Skin of body (tissue), 2 donors: ENCODE results near the gene ARHGAP5. TPM values are rescaled to one million over a fixed set of nuclear protein-coding genes. Genes with fewer than 3 reads are reported as not detected.
"Not testable (repeated sequence)": the region's sequence is repeated elsewhere in the genome, so short reads cannot be mapped to it uniquely, and the experiment has no call there.

ENCODE experiments used
- DNase-seq: peaks from one replicate; lab custom pipeline; 2025; lab: John Stamatoyannopoulos, UW
- total RNA-seq: library from RNA; depleted of rRNA; stranded (reverse); fragments of >200 nt; gene quantifications from one replicate; pipeline ENCODE4 v1.2.3, GENCODE V29; 2014

ARHGAP5 gene
- total RNA-seq, 1 donor from 2014 or later, result 133 TPM

- DNase-seq, result no peak
These were observed 27.7 kb downstream of the ARHGAP5 start for GRCh38 chr14:32104803-32105202.

GRCh38 chr14:32109676-32110547, 32.8 kb downstream of the ARHGAP5 start:
- no peak for DNase-seq

GRCh38 chr14:32110548-32110896, 33.4 kb downstream of the ARHGAP5 start:
- no peak for DNase-seq

GRCh38 chr14:32121536-32121935, 44.4 kb downstream of the ARHGAP5 start:
- no peak for DNase-seq

- DNase-seq, result no peak
These were observed 44.8 kb downstream of the ARHGAP5 start for GRCh38 chr14:32121948-32122347.

- not testable (repeated sequence) for DNase-seq
These were observed 50.0 kb downstream of the ARHGAP5 start for GRCh38 chr14:32126899-32127730.

- DNase-seq, result not testable (repeated sequence)
These were observed 50.9 kb downstream of the ARHGAP5 start for GRCh38 chr14:32127731-32128654.

GRCh38 chr14:32128703-32129102, 51.6 kb downstream of the ARHGAP5 start:
- DNase-seq, result no peak

- DNase-seq, result peak; percentile 15
These were observed 52.0 kb downstream of the ARHGAP5 start for GRCh38 chr14:32129124-32129523.

- DNase-seq, result not testable (repeated sequence)
These were observed 54.6 kb downstream of the ARHGAP5 start for GRCh38 chr14:32131689-32132088.

- no peak for DNase-seq
These were observed 57.5 kb downstream of the ARHGAP5 start for GRCh38 chr14:32134448-32135097.

- DNase-seq, result no peak
These were observed 59.1 kb downstream of the ARHGAP5 start for GRCh38 chr14:32136027-32136825.

GRCh38 chr14:32137313-32137712, 60.2 kb downstream of the ARHGAP5 start:
- DNase-seq, result no peak

GRCh38 chr14:32137892-32138291, 60.8 kb downstream of the ARHGAP5 start:
- DNase-seq, result no peak

- no peak for DNase-seq
These were observed 65.2 kb downstream of the ARHGAP5 start for GRCh38 chr14:32142341-32142740.

GRCh38 chr14:32142754-32143437, 65.8 kb downstream of the ARHGAP5 start:
- DNase-seq, result no peak

GRCh38 chr14:32150392-32150791, 73.3 kb downstream of the ARHGAP5 start:
- DNase-seq, result no peak

GRCh38 chr14:32166029-32166428, 88.9 kb downstream of the ARHGAP5 start:
- DNase-seq, result no peak

- no peak for DNase-seq
These were observed 89.8 kb downstream of the ARHGAP5 start for GRCh38 chr14:32166924-32167323.
